Activated CD8-positive, alpha-beta T cell treated with anti-CD3 and anti-CD28 coated beads, Interleukin-2, amount 10 ng/mL, durations not matched to agents 7 days and 5 days (primary cell): ENCODE measurements around the gene IFNG. TPM values are rescaled to one million over a fixed set of nuclear protein-coding genes. Genes with fewer than 3 reads are reported as not detected.
A peak's percentile ranks its signal among the peaks of the same experiment; 100 is the strongest.
"Not testable (repeated sequence)": the region's sequence is repeated elsewhere in the genome, so short reads cannot be mapped to it uniquely, and the experiment has no call there.

Experiments used
- ATAC-seq: fragments of 150-1000 bp; cut with Tn5 transposase; one replicate; pipeline ENCODE4 v1.10.0; 2021; ENCODE audit warnings: moderate library complexity
- CTCF ChIA-PET: fragments of 350-600 bp; sonication (Branson Sonifier 250); formaldehyde crosslinking; loops from one replicate; lab custom pipeline; 2021; ENCODE audit warnings: antibody characterized with exemption; lab: Charles Lee
- POLR2A ChIA-PET: fragments of 350-600 bp; sonication (Branson Sonifier 250); formaldehyde crosslinking; loops from one replicate; lab custom pipeline; 2021; ENCODE audit warnings: antibody characterized with exemption; lab: Charles Lee
- DNase-seq: peaks from one replicate; pipeline ENCODE4 v3.0.0-alpha.2; 2020
- H3K27ac Mint-ChIP-seq: one replicate; pipeline ENCODE4 v1.8.0; 2021; ENCODE audit warnings: mild to moderate bottlenecking, mixed read lengths
- H3K27me3 Mint-ChIP-seq: one replicate; pipeline ENCODE4 v1.8.0; 2021; ENCODE audit warnings: low read depth, mixed read lengths
- H3K36me3 Mint-ChIP-seq: one replicate; pipeline ENCODE4 v1.8.0; 2021; ENCODE audit warnings: low read depth, mixed read lengths
- H3K4me1 Mint-ChIP-seq: one replicate; pipeline ENCODE4 v1.8.0; 2021; ENCODE audit warnings: low read depth, mixed read lengths
- H3K4me3 Mint-ChIP-seq: one replicate; pipeline ENCODE4 v1.8.0; 2021; ENCODE audit warnings: mild to moderate bottlenecking, mixed read lengths
- H3K9me3 Mint-ChIP-seq: one replicate; pipeline ENCODE4 v1.8.0; 2022; ENCODE audit warnings: mixed read lengths; ENCODE audit not compliant: insufficient read depth
- total RNA-seq, 2 experiments: library from RNA; stranded (reverse); gene quantifications; one replicate each; pipeline ENCODE4 v1.2.3, GENCODE V29; 2021

Gene IFNG
- total RNA-seq, 2 experiments from 2014 or later = 3.1 to 5.0 TPM

DNA sequence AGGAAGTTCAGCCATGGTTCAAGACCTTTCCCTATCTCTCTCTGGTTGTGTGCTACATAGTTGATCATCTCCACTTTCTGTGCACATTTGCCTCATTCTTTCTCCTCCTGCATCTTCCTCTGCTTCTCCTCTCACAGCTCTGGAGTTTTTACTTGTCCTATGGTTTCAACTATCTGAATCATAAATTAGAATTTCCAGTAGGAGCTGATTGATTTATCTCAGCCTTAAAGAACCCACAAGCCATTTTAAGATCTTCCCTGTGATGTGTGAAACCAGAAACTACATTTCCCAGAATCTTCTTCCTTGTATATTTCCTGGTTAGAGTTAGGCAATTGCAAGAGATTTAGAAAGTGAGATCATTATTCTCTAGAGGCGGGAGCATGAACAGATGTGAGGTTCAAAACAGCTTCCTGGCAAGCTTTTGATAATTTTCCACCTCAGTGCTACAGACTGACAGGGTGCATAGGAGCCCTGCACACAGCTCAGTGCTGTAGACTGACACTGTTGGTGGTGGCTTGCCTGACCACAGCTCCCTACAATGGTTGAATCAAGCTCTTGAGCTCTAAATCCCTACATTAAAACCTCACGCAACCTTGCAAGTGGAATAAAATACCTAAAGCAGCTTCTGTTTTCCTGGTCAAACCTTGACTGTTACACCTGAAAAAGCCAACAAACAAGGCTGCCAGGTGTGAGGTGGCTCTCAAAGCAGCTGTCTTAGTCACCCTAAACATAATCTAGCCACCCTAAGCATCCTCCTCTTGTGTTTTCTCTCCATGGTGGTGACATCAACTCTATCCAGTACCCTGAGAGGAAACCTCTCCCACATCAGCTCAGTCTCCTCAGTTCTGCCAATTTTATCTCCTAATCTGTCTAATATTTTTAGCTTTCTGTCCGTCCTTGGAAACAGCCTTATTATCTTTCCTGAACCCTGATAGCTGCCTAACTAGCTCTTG lies 21.5 kb upstream of the IFNG start:
- Mint-ChIP-seq H3K36me3 (peaks cover 2% of the 10 kb centered on the region), H3K4me3 (peak overlapping the region; percentile 15), H3K27me3 (no peaks in the 10 kb centered on the region), H3K9me3 (no peaks in the 10 kb centered on the region), H3K27ac (peak overlapping the region; percentile 80), H3K4me1 (peaks cover 55% of the 10 kb centered on the region)
- ChIA-PET CTCF (interaction anchor here (0.8 to 4.4 kb wide), 16 partner anchors 8 to 146 kb away, joined by 3 to 26 read pairs (median 5); partner anchors contain the start of gene IFNG), POLR2A (interaction anchor here (0.6 to 1.1 kb wide), 4 partner anchors 13 to 440 kb away, joined by 3 read pairs; no protein-coding TSS in a partner anchor)
- DNase-seq (peak; percentile 76), ATAC-seq (peak; percentile 93)

GRCh38 chr12:68178774-68179439 lies 19.4 kb upstream of the IFNG start:
- peak overlapping the region; percentile 56 for H3K27ac Mint-ChIP-seq

GRCh38 chr12:68178184-68178583 lies 18.6 kb upstream of the IFNG start:
- Mint-ChIP-seq H3K4me1 (peaks cover 75% of the 10 kb centered on the region), H3K27ac (no peak overlapping the region), H3K9me3 (no peaks in the 10 kb centered on the region), H3K4me3 (no peak overlapping the region), H3K36me3 (peaks cover 2% of the 10 kb centered on the region), H3K27me3 (no peaks in the 10 kb centered on the region)
- ChIA-PET POLR2A (no interaction called here), CTCF (interaction anchor here (1.0 to 3.2 kb wide), 3 partner anchors 9 to 138 kb away, joined by 3 to 20 read pairs (median 3); no protein-coding TSS in a partner anchor)
- ATAC-seq (no peak), DNase-seq (no peak)

More at GRCh38 chr12:68178774-68179439, 19.4 kb upstream of the IFNG start:
- ATAC-seq (no peak), DNase-seq (no peak)
- Mint-ChIP-seq H3K4me1 (peaks cover 75% of the 10 kb centered on the region), H3K36me3 (peaks cover 2% of the 10 kb centered on the region), H3K9me3 (no peaks in the 10 kb centered on the region), H3K4me3 (no peak overlapping the region), H3K27me3 (no peaks in the 10 kb centered on the region)
- POLR2A ChIA-PET = no interaction called here
- CTCF ChIA-PET = interaction anchor here (0.7 to 4.4 kb wide), 5 partner anchors 65 to 588 kb away, joined by 3 to 26 read pairs (median 5); no protein-coding TSS in a partner anchor

- Mint-ChIP-seq H3K27me3 (no peaks in the 10 kb centered on the region), H3K4me1 (peaks cover 75% of the 10 kb centered on the region), H3K27ac (no peak overlapping the region), H3K9me3 (no peaks in the 10 kb centered on the region), H3K36me3 (peaks cover 2% of the 10 kb centered on the region), H3K4me3 (no peak overlapping the region)
- POLR2A ChIA-PET = no interaction called here
- ATAC-seq = no peak
- CTCF ChIA-PET = interaction anchor here (0.7 to 3.2 kb wide), 7 partner anchors 8 to 375 kb away, joined by 3 to 20 read pairs (median 4); partner anchors contain the start of gene IFNG
- no peak for DNase-seq
Measured at GRCh38 chr12:68177562-68177961, 18.0 kb upstream of the IFNG start.

- no peaks in the 10 kb centered on the region for H3K9me3 Mint-ChIP-seq
- ChIA-PET POLR2A (interaction anchor here (0.7 kb wide), 1 partner anchor 20 kb away, joined by 3 read pairs; no protein-coding TSS in a partner anchor), CTCF (interaction anchor here (0.7 to 3.2 kb wide), 10 partner anchors 10 to 139 kb away, joined by 3 to 20 read pairs (median 4); partner anchors contain the start of gene IFNG)
- no peaks in the 10 kb centered on the region for H3K27me3 Mint-ChIP-seq
- H3K27ac Mint-ChIP-seq = peak overlapping the region; percentile 81
- DNase-seq (no peak), ATAC-seq (no peak)
- H3K4me3 Mint-ChIP-seq = peak overlapping the region; percentile 57
- peaks cover 67% of the 10 kb centered on the region for H3K4me1 Mint-ChIP-seq
- H3K36me3 Mint-ChIP-seq = peaks cover 2% of the 10 kb centered on the region
Measured at GRCh38 chr12:68176257-68176656, 16.7 kb upstream of the IFNG start.

- H3K4me1 Mint-ChIP-seq = peaks cover 61% of the 10 kb centered on the region
- no peaks in the 10 kb centered on the region for H3K27me3 Mint-ChIP-seq
- ChIA-PET POLR2A (interaction anchor here (0.7 kb wide), 1 partner anchor 19 kb away, joined by 3 read pairs; no protein-coding TSS in a partner anchor), CTCF (interaction anchor here (0.7 to 3.2 kb wide), 6 partner anchors 10 to 138 kb away, joined by 3 to 20 read pairs (median 8); partner anchors contain the start of gene IFNG)
- no peaks in the 10 kb centered on the region for H3K9me3 Mint-ChIP-seq
- ATAC-seq (peak; percentile 81), DNase-seq (peak; percentile 74)
- peak overlapping the region; percentile 81 for H3K27ac Mint-ChIP-seq
- H3K36me3 Mint-ChIP-seq = no peaks in the 10 kb centered on the region
- H3K4me3 Mint-ChIP-seq = peak overlapping the region; percentile 57
Measured at GRCh38 chr12:68175557-68176061, 16.1 kb upstream of the IFNG start.

DNA sequence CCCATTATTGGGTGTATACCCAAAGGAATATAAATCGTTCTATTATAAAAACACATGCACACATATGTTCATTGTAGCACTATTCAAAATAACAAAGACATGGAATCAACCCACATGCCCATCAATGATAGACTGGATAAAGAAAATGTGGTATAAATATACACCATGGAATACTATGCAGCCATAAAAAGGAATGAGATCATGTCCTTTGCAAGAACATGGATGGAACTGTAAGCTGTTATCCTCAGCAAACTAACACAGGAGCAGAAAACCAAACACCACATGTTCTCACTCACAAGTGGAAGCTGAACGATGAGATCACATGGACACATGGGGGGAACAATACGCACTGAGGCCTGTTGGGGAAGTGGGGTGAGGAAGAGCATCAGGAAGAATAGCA lies 15.2 kb upstream of the IFNG start:
- H3K36me3 Mint-ChIP-seq, POLR2A ChIA-PET, ATAC-seq, DNase-seq, H3K27me3 Mint-ChIP-seq, H3K27ac Mint-ChIP-seq, H3K4me3 Mint-ChIP-seq, H3K9me3 Mint-ChIP-seq: not testable (repeated sequence)
- CTCF ChIA-PET = interaction anchor here (0.6 to 3.2 kb wide), 3 partner anchors 17 to 134 kb away, joined by 3 to 17 read pairs (median 3); no protein-coding TSS in a partner anchor
- peaks cover 54% of the 10 kb centered on the region for H3K4me1 Mint-ChIP-seq

DNA sequence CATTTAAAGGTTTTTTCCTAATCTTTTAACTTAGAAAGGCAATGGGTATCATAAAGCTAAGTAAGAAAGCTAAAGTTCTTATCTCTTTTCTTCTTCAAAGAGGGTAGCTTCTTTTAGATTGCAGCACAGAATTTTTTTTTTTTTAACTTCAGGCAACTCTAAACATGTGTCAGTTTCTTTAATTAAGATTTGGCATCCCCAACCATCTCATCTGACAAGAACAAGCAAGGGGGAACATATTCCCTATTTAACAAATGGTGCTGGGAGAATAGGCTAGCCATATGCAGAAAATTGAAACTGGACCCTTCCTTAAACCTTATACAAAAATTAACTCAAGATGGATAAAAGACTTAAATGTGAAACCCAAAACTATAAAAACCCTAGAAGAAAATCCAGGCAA lies 14.3 kb upstream of the IFNG start:
- CTCF ChIA-PET = interaction anchor here (0.6 to 3.2 kb wide), 5 partner anchors 8 to 136 kb away, joined by 3 to 17 read pairs (median 3); no protein-coding TSS in a partner anchor
- H3K4me3 Mint-ChIP-seq = no peak overlapping the region
- DNase-seq = no peak
- ATAC-seq = no peak
- no peaks in the 10 kb centered on the region for H3K36me3 Mint-ChIP-seq
- no peaks in the 10 kb centered on the region for H3K27me3 Mint-ChIP-seq
- H3K27ac Mint-ChIP-seq = no peak overlapping the region
- POLR2A ChIA-PET = interaction anchor here (0.6 kb wide), 1 partner anchor 29 kb away, joined by 3 read pairs; no protein-coding TSS in a partner anchor
- H3K9me3 Mint-ChIP-seq = no peaks in the 10 kb centered on the region
- H3K4me1 Mint-ChIP-seq = peaks cover 50% of the 10 kb centered on the region

- Mint-ChIP-seq H3K27ac (no peak overlapping the region), H3K9me3 (no peaks in the 10 kb centered on the region), H3K36me3 (peaks cover 1% of the 10 kb centered on the region), H3K4me1 (peaks cover 19% of the 10 kb centered on the region), H3K4me3 (no peak overlapping the region), H3K27me3 (no peaks in the 10 kb centered on the region)
- ATAC-seq (no peak), DNase-seq (no peak)
- CTCF ChIA-PET = interaction anchor here (1.2 to 2.3 kb wide), 3 partner anchors 12 to 130 kb away, joined by 4 to 9 read pairs (median 6); no protein-coding TSS in a partner anchor
- POLR2A ChIA-PET = no interaction called here
Measured at GRCh38 chr12:68170726-68171125, 11.2 kb upstream of the IFNG start.

DNA sequence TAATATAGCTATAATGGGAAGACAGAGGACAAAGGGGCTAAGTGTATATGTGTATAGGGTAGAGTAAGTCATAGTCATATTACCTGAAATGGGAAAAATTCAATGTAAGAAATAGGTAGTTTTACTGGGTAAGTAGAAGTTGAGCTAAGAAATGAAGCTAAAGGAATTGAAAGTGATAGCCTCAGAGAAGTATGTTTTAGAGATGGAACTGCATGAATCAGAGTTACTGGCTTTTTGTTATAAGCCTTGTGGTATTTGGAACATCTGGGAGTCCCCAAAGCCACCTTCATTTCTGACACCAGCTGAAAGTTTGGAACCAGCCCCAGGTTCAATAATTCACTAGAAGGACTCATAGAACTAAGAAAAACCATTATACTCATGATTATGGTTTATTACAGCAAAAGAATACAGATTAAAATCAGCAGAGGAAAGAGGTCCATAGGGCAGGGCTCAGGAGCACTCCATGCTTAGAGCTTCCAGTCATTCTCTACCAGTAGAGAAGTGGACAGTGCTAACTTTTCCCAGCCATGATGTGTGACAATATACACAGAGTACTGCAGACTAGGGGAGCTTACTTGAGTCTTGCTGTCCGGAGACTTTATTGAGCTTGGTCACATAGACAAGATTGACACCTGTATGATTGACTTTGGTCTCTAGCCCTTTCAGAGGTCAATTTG lies 9.8 kb upstream of the IFNG start:
- DNase-seq = no peak
- H3K4me3 Mint-ChIP-seq = no peak overlapping the region
- H3K27ac Mint-ChIP-seq = no peak overlapping the region
- H3K9me3 Mint-ChIP-seq = no peaks in the 10 kb centered on the region
- peaks cover 7% of the 10 kb centered on the region for H3K4me1 Mint-ChIP-seq
- peaks cover 1% of the 10 kb centered on the region for H3K36me3 Mint-ChIP-seq
- POLR2A ChIA-PET = no interaction called here
- CTCF ChIA-PET = interaction anchor here (0.9 to 2.5 kb wide), 5 partner anchors 8 to 129 kb away, joined by 3 to 16 read pairs (median 3); partner anchors contain the start of gene IFNG
- H3K27me3 Mint-ChIP-seq = no peaks in the 10 kb centered on the region
- no peak for ATAC-seq
